GM12878 (cell line): ENCODE data around the gene CDC42BPA. TPM values are rescaled to one million over a fixed set of nuclear protein-coding genes. Genes with fewer than 3 reads are reported as not detected.
"Not testable (repeated sequence)": the region's sequence is repeated elsewhere in the genome, so short reads cannot be mapped to it uniquely, and the experiment has no call there.

ENCODE experiments used
- ATAC-seq: fragments of 200-7000 bp; cut with Tn5 transposase; 3 replicates; pipeline ENCODE4 v1.9.1; 2020; ENCODE audit warnings: mild to moderate bottlenecking, moderate library complexity
- BruUV-seq: library from RNA; stranded (reverse); fragments of 400-500 nt; replicated peaks from 2 replicates; lab custom pipeline; 2021; lab: Mats Ljungman, UMichigan
- CTCF ChIA-PET: fragments of 300-600 bp; sonication (Branson Sonifier 250); formaldehyde crosslinking; extraction: SDS; loops from one replicate; lab custom pipeline; 2021; ENCODE audit warnings: inconsistent platforms; lab: Yijun Ruan, JAX
- POLR2A ChIA-PET: fragments of 350-600 bp; formaldehyde crosslinking; extraction: SDS; loops from one replicate; lab custom pipeline; 2021; ENCODE audit warnings: inconsistent platforms; lab: Charles Lee
- RAD21 ChIA-PET: fragments of 300-600 bp; sonication (Branson Sonifier 250); formaldehyde crosslinking; loops from one replicate; lab custom pipeline; 2023; ENCODE audit warnings: antibody characterized with exemption; ENCODE audit not compliant: unreplicated experiment; lab: Charles Lee
- SMC1A ChIA-PET: fragments of 300-600 bp; sonication (Branson Sonifier 250); formaldehyde crosslinking; loops from one replicate; lab custom pipeline; 2023; ENCODE audit not compliant: unreplicated experiment, uncharacterized antibody; lab: Charles Lee
- DNase-seq: peaks from one replicate; pipeline ENCODE4 v3.0.0-alpha.2; 2011; ENCODE audit warnings: low read depth, low spot score
- FAIRE-seq: peaks from 3 replicates; lab custom pipeline; 2011; peaks lifted over from hg19 to GRCh38; lab: Jason Lieb, UNC
- H2AFZ ChIP-seq: 2 replicates; pipeline ENCODE4 v1.6.0; 2011; ENCODE audit warnings: low read depth, low read length, control low read depth; ENCODE audit not compliant: control insufficient read depth
- H3K27ac ChIP-seq: 2 replicates; pipeline ENCODE4 v1.5.1; 2011; ENCODE audit warnings: control low read depth; ENCODE audit not compliant: control insufficient read depth, insufficient read depth
- H3K27me3 ChIP-seq, 2 experiments: replicated peaks in 1 of 2; 2 replicates each; pipeline versions ENCODE4 v1.6.0 to v1.6.1; 2011; ENCODE audit warnings: low read length in 1 of 2; ENCODE audit not compliant: control insufficient read depth in 2 of 2, insufficient read depth in 2 of 2
- H3K36me3 ChIP-seq, 2 experiments: 2 replicates each; pipeline ENCODE4 v1.5.1; 2011; ENCODE audit warnings: low read length in 1 of 2; ENCODE audit not compliant: control insufficient read depth in 2 of 2, insufficient read depth in 2 of 2
- H3K4me1 ChIP-seq: 2 replicates; pipeline ENCODE4 v1.6.1; 2011; ENCODE audit warnings: mild to moderate bottlenecking, low read length, moderate library complexity, mixed read lengths; ENCODE audit not compliant: control insufficient read depth, insufficient read depth
- H3K4me2 ChIP-seq: 2 replicates; pipeline ENCODE4 v1.6.0; 2011; ENCODE audit warnings: control low read depth; ENCODE audit not compliant: control insufficient read depth, insufficient read depth
- H3K4me3 ChIP-seq: fragments of 200-600 bp; sonication (generic); 2 replicates; pipeline ENCODE4 v1.5.1; 2016
- H3K79me2 ChIP-seq: 2 replicates; pipeline ENCODE4 v1.6.0; 2011; ENCODE audit warnings: low read length; ENCODE audit not compliant: control insufficient read depth, insufficient read depth
- H3K9ac ChIP-seq: 2 replicates; pipeline ENCODE4 v1.8.0; 2011; ENCODE audit warnings: low read length, control low read depth, mixed read lengths; ENCODE audit not compliant: control insufficient read depth, insufficient read depth
- H3K9me3 ChIP-seq: replicated peaks from 3 replicates; pipeline ENCODE4 v1.5.1; 2011; ENCODE audit warnings: mild to moderate bottlenecking, low read length; ENCODE audit not compliant: control insufficient read depth, insufficient read depth
- H4K20me1 ChIP-seq: 2 replicates; pipeline ENCODE4 v1.6.0; 2011; ENCODE audit not compliant: control insufficient read depth, insufficient read depth
- ATF3 ChIP-seq: IDR thresholded peaks from 2 replicates; pipeline ENCODE4 v1.6.1; 2011; ENCODE audit warnings: low read depth, mild to moderate bottlenecking, low read length, moderate library complexity, borderline replicate concordance; ENCODE audit errors: extremely low read depth
- E2F8 ChIP-seq: fragments of 450-650 bp; IDR thresholded peaks from 2 replicates; pipeline ENCODE4 v1.6.1; 2018; ENCODE audit warnings: mild to moderate bottlenecking, low read depth, moderate library complexity; ENCODE audit not compliant: partially characterized antibody
- IKZF2 ChIP-seq, 2 experiments: fragments of 450-650 bp; IDR thresholded peaks; 2 replicates each; pipeline ENCODE4 v1.6.1; 2017; ENCODE audit warnings: mild to moderate bottlenecking in 2 of 2, moderate library complexity in 2 of 2
- IRF3 ChIP-seq: fragments of 450-650 bp; IDR thresholded peaks from 2 replicates; pipeline ENCODE4 v1.6.1; 2014; ENCODE audit warnings: mild to moderate bottlenecking
- MAX ChIP-seq: IDR thresholded peaks from 2 replicates; pipeline ENCODE4 v1.6.1; 2012; ENCODE audit warnings: low read depth, low read length, improper control_type of control experiment
- SREBF1 ChIP-seq: IDR thresholded peaks from 2 replicates; pipeline ENCODE4 v1.6.1; 2012; ENCODE audit warnings: mild to moderate bottlenecking, low read length
- TCF7 ChIP-seq: IDR thresholded peaks from 2 replicates; pipeline ENCODE4 v1.6.1; 2014; ENCODE audit warnings: antibody characterized with exemption, borderline replicate concordance
- USF1 ChIP-seq: IDR thresholded peaks from 2 replicates; pipeline ENCODE4 v1.6.1; 2011; ENCODE audit warnings: borderline replicate concordance, low read depth, mild to moderate bottlenecking, moderate library complexity, mixed read lengths, low read length; ENCODE audit not compliant: insufficient read depth; ENCODE audit errors: extremely low read length
- ZBTB33 ChIP-seq: fragments of 450-650 bp; IDR thresholded peaks from 2 replicates; pipeline ENCODE4 v1.6.1; 2017; ENCODE audit warnings: mild to moderate bottlenecking
- WGBS: methylation state at CpG from one replicate; pipeline ENCODE4 v1.1.6; 2016; ENCODE audit warnings: low lambda C conversion rate; ENCODE audit not compliant: insufficient replicate concordance, insufficient coverage; ENCODE audit errors: missing lambda C conversion rate; 5-methylcytosine and 5-hydroxymethylcytosine counted together
- in situ Hi-C: fragments of 300-500 bp; cut with MboI; formaldehyde crosslinking; loops from 9 replicates; pipeline ENCODE4 v1.14.3; 2018; ENCODE audit warnings: mixed read lengths
- intact Hi-C: fragments of 100-400 bp; cut with micrococcal nuclease; formaldehyde crosslinking; loops from one replicate; pipeline ENCODE4 v1.14.2; 2022; ENCODE audit not compliant: unreplicated experiment
- polyA plus RNA-seq, 11 experiments: library from polyadenylated mRNA; depleted of rRNA in 4 of 11; unstranded in 6 of 11; stranded (reverse) in 5 of 11; fragments of >200 nt; fragmentation: Nextera tagmentation in 4 of 11; fragmentation: Illumina TruSeq in 1 of 11; extraction: Ambion mirVana in 4 of 11; extraction: Trizol in 1 of 11; gene quantifications; 1 replicate in 1 of 11; 2 replicates in 10 of 11; pipeline versions ENCODE4 v1.2.1 to v1.2.3, GENCODE V29; 2011 to 2016; ENCODE audit warnings: inconsistent platforms in 2 of 11, missing spikeins in 2 of 11, low read depth in 1 of 11
- total RNA-seq, 4 experiments: library from RNA; depleted of rRNA in 3 of 4; stranded (reverse); fragments of >200 nt in 3 of 4; fragmentation: Illumina TruSeq in 1 of 4; extraction: Trizol in 1 of 4; gene quantifications; 2 replicates each; pipeline versions ENCODE4 v1.2.1 to v1.2.3, GENCODE V29; 2013 to 2021

Gene CDC42BPA
- total and polyA plus RNA-seq, 10 of the 15 experiments (the other 5 are each of a cell fraction or from before 2014, with no cell fraction given): 0.02 to 0.52 (median 0.10) TPM

- POLR2A ChIA-PET, H3K27ac ChIP-seq, H3K4me3 ChIP-seq, H2AFZ ChIP-seq, FAIRE-seq, H3K9ac ChIP-seq, H4K20me1 ChIP-seq, H3K79me2 ChIP-seq, DNase-seq, CTCF ChIA-PET, H3K4me2 ChIP-seq, H3K27me3 ChIP-seq, ATAC-seq, RAD21 ChIA-PET, SMC1A ChIA-PET, BruUV-seq, H3K9me3 ChIP-seq, H3K36me3 ChIP-seq, H3K4me1 ChIP-seq, in situ Hi-C loops, intact Hi-C loops: not testable (repeated sequence)
- 88% methylated on average over 2 of the region's 2 CpGs for WGBS
Observed at GRCh38 chr1:226955857-226956256, 362.4 kb downstream of the CDC42BPA start.

GRCh38 chr1:226954777-226955176 is 363.5 kb downstream of the CDC42BPA start:
- intact Hi-C loops (no loop called here), in situ Hi-C loops (no loop called here)
- no peak for FAIRE-seq
- Histone ChIP-seq H3K36me3 (no peaks in the 10 kb centered on the region), H3K9ac (no peak overlapping the region), H3K4me1 (no peaks in the 10 kb centered on the region), H3K79me2 (no peaks in the 10 kb centered on the region), H3K9me3 (no peaks in the 10 kb centered on the region; the same call in 2 of the 3 replicates), H3K4me3 (no peak overlapping the region), H2AFZ (no peak overlapping the region), H3K4me2 (no peak overlapping the region), H3K27me3 (no peaks in the 10 kb centered on the region), H4K20me1 (no peaks in the 10 kb centered on the region), H3K27ac (no peak overlapping the region)
- RAD21 ChIA-PET: no interaction called here
- POLR2A ChIA-PET: no interaction called here
- SMC1A ChIA-PET: no interaction called here
- no peak for DNase-seq
- no TSS peak for BruUV-seq
- CTCF ChIA-PET: no interaction called here
- WGBS: 75% methylated on average over 4 of the region's 4 CpGs
- no peak for ATAC-seq
- TF ChIP-seq ZBTB33: no peak
- TF ChIP-seq USF1: no peak
- TF ChIP-seq TCF7: no peak
- no peak for TF ChIP-seq ATF3
- TF ChIP-seq MAX: no peak
- no peak for TF ChIP-seq IKZF2 (IDR thresholded peaks at IDR 0.05)
- TF ChIP-seq IRF3: no peak
- TF ChIP-seq SREBF1: no peak
- TF ChIP-seq E2F8: no peak
